Tracheal epithelial cell (primary cell): ENCODE measurements around the gene ZNF438. TPM values are rescaled to one million over a fixed set of nuclear protein-coding genes. Genes with fewer than 3 reads are reported as not detected.

Experiments
- total RNA-seq: library from RNA; depleted of rRNA; stranded (reverse); fragments of >200 nt; gene quantifications from 2 replicates; pipeline ENCODE4 v1.2.1, GENCODE V29; 2014

ZNF438 gene
- total RNA-seq, result 0.85 and 0.96 TPM in 2 replicates

DNA sequence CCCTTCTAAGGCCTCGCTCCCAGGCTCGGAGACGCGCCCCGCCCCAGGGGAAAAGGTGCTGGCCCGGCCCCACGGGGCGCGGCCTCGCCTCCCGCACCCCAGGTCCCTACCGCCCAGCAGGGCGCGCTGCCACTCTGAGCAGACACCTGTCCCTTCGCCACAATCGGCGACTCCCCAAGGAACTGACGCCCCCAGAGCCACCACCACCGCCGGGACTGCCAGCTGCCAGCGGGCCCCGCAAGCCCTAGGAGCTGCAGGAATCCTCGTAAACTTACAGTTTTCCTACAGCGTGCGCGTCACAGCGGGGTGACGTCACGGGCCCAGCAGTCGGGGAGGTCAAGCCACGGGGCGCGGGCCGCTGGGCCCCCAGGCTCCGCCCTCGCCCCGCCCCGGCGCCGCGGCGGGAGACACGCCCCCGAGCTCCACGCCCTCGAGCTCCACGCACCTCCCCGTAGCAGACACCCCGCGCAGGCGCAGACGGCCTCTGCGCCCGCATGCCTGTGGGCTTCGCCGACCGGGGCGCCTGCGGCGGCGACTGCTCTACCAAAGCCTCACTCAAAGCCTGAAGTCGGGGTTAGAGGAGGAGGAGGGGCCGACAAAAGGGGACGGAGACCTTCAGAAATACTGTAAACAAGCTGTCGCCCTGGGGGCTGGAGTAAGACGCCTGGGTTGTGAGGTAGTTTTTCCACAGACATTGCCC, at the start of gene ZNF438:
Gene ZNF438, minus strand, starts transcription at position 308 of the 700 bp plus-strand sequence. CDS start 154,831 bp downstream, outside the sequence.

